ENCODE results near the gene FMN2. TPM values are rescaled to one million over a fixed set of nuclear protein-coding genes. Genes with fewer than 3 reads are reported as not detected.

FMN2 gene
- total RNA-seq, 1 experiment from 2014 or later = 0.59 TPM

DNA sequence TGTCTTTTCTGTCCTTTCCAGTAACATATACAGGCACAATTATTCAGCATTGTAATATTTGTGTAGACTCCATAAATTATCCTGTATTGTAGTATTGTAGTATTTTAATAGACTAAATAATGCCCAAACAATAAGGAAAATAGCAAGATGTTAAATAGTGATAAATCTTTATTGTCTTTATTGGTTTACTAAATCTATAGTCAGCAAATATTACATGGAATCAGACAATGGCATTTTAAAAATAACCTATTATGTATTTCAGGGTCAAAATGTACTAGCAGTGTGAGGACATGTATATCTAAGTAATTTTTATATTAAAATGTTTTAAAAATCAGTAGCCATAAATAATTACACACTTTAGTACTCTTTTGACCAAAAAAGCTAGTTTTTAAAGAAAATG, 317.9 kb downstream of the FMN2 start:
- peaks cover 0 to 5% of the 10 kb centered on the region in 2 experiments; a peak in 1 of 4 replicates for H3K4me1 Mint-ChIP-seq
- Histone ChIP-seq H3K27me3 (ENCODE audit: insufficient read depth, low read length) (no peaks in the 10 kb centered on the region), H3K56ac (ENCODE audit: insufficient read length, low read depth, low read length) (no peak overlapping the region), H3K14ac (ENCODE audit: insufficient read depth, low read length) (no peak overlapping the region), H2BK5ac (ENCODE audit: insufficient read length, low read length) (no peak overlapping the region), H3K4ac (ENCODE audit: low read depth, low read length) (no peak overlapping the region), H3K27ac (ENCODE audit: insufficient read length, low read depth, low read length) (no peak overlapping the region), H3T11ph (ENCODE audit: low read length) (no peak overlapping the region), H3K79me2 (ENCODE audit: insufficient read depth, low read length) (no peaks in the 10 kb centered on the region), H3K23me2 (ENCODE audit: insufficient read length, low read depth, low read length, poor library complexity, severe bottlenecking) (no peaks in the 10 kb centered on the region), H4K91ac (ENCODE audit: insufficient read length, low read depth, low read length) (no peak overlapping the region), H4K8ac (replicated peaks; ENCODE audit: insufficient read length, low read depth, low read length) (no peak overlapping the region), H3K9ac (ENCODE audit: extremely low read depth, insufficient read length, low read length) (no peak overlapping the region), H2AFZ (ENCODE audit: low read length) (no peak overlapping the region), H4K5ac (ENCODE audit: insufficient read length, low read depth, low read length) (no peak overlapping the region), H3K18ac (ENCODE audit: insufficient read length, low read depth, low read length) (no peak overlapping the region), H3K23ac (ENCODE audit: insufficient read length, low read depth, low read length) (no peak overlapping the region), H2BK120ac (ENCODE audit: low read depth, low read length, poor library complexity, severe bottlenecking) (no peak overlapping the region), H2BK12ac (ENCODE audit: insufficient read length, low read depth, low read length) (no peak overlapping the region), H3K4me1 (ENCODE audit: insufficient read depth, low read length) (no peaks in the 10 kb centered on the region), H2BK15ac (ENCODE audit: low read depth, low read length) (no peak overlapping the region), H2AK5ac (ENCODE audit: insufficient read length, low read length) (no peak overlapping the region), H3K9me3 (ENCODE audit: control insufficient read depth, low read depth, low read length) (no peaks in the 10 kb centered on the region), H3K4me2 (ENCODE audit: insufficient read depth, insufficient read length, low read length) (no peak overlapping the region), H2BK20ac (ENCODE audit: low read depth, low read length, poor library complexity, severe bottlenecking) (no peak overlapping the region), H4K20me1 (ENCODE audit: control insufficient read depth, insufficient read depth, insufficient read length) (no peaks in the 10 kb centered on the region), H3K79me1 (ENCODE audit: insufficient read depth, low read depth, low read length, poor library complexity, severe bottlenecking) (no peaks in the 10 kb centered on the region)
- no peaks in the 10 kb centered on the region for H3K9me3 Mint-ChIP-seq
- no peak overlapping the region for H3K27ac Mint-ChIP-seq
- no peak for DNase-seq
- no peak overlapping the region for H3K4me3 Mint-ChIP-seq
- no peaks in the 10 kb centered on the region; the same call in 1 of the 2 replicates for H3K27me3 Mint-ChIP-seq (ENCODE audit: low read depth)
- no peaks in the 10 kb centered on the region; a peak in 1 of 7 replicates for H3K36me3 Mint-ChIP-seq (ENCODE audit: insufficient read depth in 1 of 3, low read depth in 3 of 3)
- TF ChIP-seq, protein P1, sequence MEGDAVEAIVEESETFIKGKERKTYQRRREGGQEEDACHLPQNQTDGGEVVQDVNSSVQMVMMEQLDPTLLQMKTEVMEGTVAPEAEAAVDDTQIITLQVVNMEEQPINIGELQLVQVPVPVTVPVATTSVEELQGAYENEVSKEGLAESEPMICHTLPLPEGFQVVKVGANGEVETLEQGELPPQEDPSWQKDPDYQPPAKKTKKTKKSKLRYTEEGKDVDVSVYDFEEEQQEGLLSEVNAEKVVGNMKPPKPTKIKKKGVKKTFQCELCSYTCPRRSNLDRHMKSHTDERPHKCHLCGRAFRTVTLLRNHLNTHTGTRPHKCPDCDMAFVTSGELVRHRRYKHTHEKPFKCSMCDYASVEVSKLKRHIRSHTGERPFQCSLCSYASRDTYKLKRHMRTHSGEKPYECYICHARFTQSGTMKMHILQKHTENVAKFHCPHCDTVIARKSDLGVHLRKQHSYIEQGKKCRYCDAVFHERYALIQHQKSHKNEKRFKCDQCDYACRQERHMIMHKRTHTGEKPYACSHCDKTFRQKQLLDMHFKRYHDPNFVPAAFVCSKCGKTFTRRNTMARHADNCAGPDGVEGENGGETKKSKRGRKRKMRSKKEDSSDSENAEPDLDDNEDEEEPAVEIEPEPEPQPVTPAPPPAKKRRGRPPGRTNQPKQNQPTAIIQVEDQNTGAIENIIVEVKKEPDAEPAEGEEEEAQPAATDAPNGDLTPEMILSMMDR (conservative IDR thresholded peaks at IDR 0.05) = no peak
